ENCODE results near the gene CLUH.
"Not testable (repeated sequence)": the region's sequence is repeated elsewhere in the genome, so short reads cannot be mapped to it uniquely, and the experiment has no call there.

CLUH gene

DNA sequence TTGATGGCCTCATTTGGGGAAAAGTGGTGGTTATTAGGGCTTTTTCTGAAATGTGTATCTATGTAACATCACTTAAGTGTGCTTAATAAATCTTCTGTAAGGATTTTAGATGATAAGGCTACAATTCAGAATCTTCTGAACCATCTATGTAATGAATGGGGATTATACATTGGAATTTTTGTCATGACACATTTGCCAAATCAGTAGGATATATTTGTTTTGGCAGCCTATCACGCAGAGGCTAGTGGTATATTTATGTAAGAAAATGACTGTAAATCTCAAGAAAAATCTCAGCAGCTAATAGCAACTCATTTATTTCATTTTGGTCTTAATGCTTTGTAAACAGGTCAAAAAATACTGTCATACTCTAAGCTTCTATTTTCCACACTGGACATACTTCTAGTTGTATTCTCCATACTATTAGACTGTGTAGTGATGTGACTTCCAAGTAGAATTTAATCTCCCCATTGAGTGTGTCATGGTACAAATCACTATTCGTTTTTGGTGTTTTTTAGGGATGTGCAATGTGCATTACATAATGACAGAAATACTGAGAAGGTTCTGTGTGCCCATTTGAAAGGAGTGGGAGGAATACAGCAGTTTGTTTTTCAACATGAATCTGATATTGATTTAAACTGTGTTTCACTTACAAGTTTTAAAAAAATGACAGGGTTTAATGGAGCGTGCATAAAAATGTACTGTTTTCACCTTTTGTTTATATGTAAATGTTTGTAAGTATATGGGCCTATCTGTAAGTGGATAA is 29.2 kb downstream of the CLUH start:
- Histone ChIP-seq H3K4me3 (ENCODE audit: low read depth, low read length) (no peak overlapping the region), H3K9ac (ENCODE audit: low read length) (no peak overlapping the region), H3K27ac (ENCODE audit: low read depth, low read length) (no peak overlapping the region), H3K9me3 (ENCODE audit: control insufficient read depth, insufficient read depth, low read depth, low read length) (no peaks in the 10 kb centered on the region), H3K36me3 (ENCODE audit: control insufficient read depth, insufficient read depth, low read length) (peaks cover 61% of the 10 kb centered on the region), H3K4me1 (ENCODE audit: control insufficient read depth, insufficient read depth, low read length) (no peaks in the 10 kb centered on the region), H3K27me3 (ENCODE audit: control insufficient read depth, insufficient read depth, low read length) (no peaks in the 10 kb centered on the region)

DNA sequence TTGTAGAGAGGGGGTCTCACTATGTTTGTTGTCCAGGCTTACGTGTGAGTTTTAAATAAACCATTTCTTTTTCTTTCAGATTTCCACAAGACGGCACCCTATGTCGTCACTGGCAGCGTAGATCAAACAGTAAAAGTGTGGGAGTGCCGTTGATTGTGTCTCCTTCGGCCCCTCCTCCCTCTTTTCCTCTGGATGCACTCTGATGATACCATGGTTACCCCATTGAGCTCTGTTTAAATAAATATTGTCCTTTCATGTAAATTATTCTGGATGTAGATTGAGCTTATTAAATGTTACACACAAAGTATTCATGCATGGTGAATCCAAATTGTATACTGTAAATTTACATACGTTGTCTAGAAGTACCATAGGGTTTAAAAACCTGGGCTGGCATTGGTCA is 29.9 kb downstream of the CLUH start:
- H3K36me3 ChIP-seq (ENCODE audit: control insufficient read depth, insufficient read depth, low read length) = peaks cover 66% of the 10 kb centered on the region
- no peaks in the 10 kb centered on the region for H3K4me1 ChIP-seq (ENCODE audit: control insufficient read depth, insufficient read depth, low read length)
- H3K9ac ChIP-seq (ENCODE audit: low read length) = no peak overlapping the region
- no peak overlapping the region for H3K4me3 ChIP-seq (ENCODE audit: low read depth, low read length)
- H3K27ac ChIP-seq (ENCODE audit: low read depth, low read length) = no peak overlapping the region
- no peaks in the 10 kb centered on the region for H3K27me3 ChIP-seq (ENCODE audit: control insufficient read depth, insufficient read depth, low read length)
- no peaks in the 10 kb centered on the region for H3K9me3 ChIP-seq (ENCODE audit: control insufficient read depth, insufficient read depth, low read depth, low read length)

DNA sequence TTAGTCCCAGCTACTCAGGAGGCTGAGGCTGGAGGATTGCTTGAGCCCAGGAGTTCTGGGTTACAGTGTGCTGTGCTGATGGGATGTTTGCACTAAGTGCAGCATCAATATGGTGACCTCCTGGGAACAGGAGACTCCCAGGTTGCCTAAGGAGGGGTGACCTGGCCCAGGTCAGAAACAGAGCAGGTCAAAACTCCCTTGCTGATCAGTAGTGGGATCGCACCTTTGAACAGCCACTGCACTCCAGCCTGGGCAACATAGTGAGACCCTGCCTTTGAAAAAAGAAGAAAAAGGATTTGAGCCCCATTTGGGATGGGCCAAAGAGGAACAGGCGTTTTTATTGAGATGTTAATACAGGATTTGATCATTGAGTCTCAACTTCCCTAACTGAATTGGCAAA is 30.6 kb downstream of the CLUH start:
- H3K4me1 ChIP-seq (ENCODE audit: control insufficient read depth, insufficient read depth, low read length) = no peaks in the 10 kb centered on the region
- peaks cover 73% of the 10 kb centered on the region for H3K36me3 ChIP-seq (ENCODE audit: control insufficient read depth, insufficient read depth, low read length)
- no peak overlapping the region for H3K9ac ChIP-seq (ENCODE audit: low read length)
- H3K9me3 ChIP-seq (ENCODE audit: control insufficient read depth, insufficient read depth, low read depth, low read length) = no peaks in the 10 kb centered on the region
- H3K27me3 ChIP-seq (ENCODE audit: control insufficient read depth, insufficient read depth, low read length) = no peaks in the 10 kb centered on the region
- no peak overlapping the region for H3K4me3 ChIP-seq (ENCODE audit: low read depth, low read length)
- H3K27ac ChIP-seq (ENCODE audit: low read depth, low read length) = no peak overlapping the region

DNA sequence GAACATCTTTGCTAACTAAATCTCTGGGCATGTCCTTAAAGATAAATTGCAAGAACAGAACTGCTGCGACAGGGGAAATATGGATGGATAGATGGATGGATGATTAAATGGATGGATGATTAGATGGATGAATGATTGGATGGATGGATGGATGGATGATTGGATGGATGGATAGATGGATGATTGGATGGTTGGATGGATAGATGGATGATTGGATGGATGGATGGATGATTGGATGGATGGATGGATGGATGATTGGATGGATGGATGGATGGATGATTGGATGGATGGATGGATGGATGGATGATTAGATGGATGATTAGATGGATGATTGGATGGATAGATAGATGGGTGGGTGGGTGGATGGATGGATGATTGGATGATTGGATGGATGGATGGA is 32.3 kb downstream of the CLUH start:
- H3K4me3 ChIP-seq (ENCODE audit: low read depth, low read length); H3K9me3 ChIP-seq (ENCODE audit: control insufficient read depth, insufficient read depth, low read depth, low read length): not testable (repeated sequence)

DNA sequence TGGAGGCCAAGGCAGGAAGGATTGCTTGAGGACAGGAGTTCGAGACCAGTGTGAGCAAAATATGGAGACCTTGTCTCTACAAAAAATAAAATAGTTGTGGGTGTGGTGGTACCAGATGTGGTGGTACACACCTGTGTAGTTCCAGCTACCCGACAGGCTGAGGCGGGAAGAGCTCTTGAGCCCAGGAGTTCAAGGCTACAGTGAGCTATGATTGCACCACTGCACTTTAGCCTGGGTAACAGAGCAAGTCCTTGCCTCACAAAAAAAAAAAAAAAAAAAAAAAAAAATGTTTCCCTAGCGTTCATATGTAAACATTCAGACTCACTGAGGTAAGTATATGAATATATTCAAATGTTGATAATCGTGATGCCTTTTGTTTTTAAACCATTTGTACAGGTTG is 39.5 kb downstream of the CLUH start:
- Histone ChIP-seq H3K9me3 (ENCODE audit: control insufficient read depth, insufficient read depth, low read depth, low read length) (no peaks in the 10 kb centered on the region), H3K4me1 (ENCODE audit: control insufficient read depth, insufficient read depth, low read length) (no peaks in the 10 kb centered on the region), H3K27ac (ENCODE audit: low read depth, low read length) (no peak overlapping the region), H3K36me3 (ENCODE audit: control insufficient read depth, insufficient read depth, low read length) (peaks cover 83% of the 10 kb centered on the region), H3K9ac (ENCODE audit: low read length) (no peak overlapping the region), H3K27me3 (ENCODE audit: control insufficient read depth, insufficient read depth, low read length) (no peaks in the 10 kb centered on the region), H3K4me3 (ENCODE audit: low read depth, low read length) (no peak overlapping the region)

More for the DNA sequence above, 32.3 kb downstream of the CLUH start:
- not testable (repeated sequence) for H3K4me1 ChIP-seq (ENCODE audit: control insufficient read depth, insufficient read depth, low read length); H3K27me3 ChIP-seq (ENCODE audit: control insufficient read depth, insufficient read depth, low read length); H3K9ac ChIP-seq (ENCODE audit: low read length); H3K27ac ChIP-seq (ENCODE audit: low read depth, low read length)
- H3K36me3 ChIP-seq (ENCODE audit: control insufficient read depth, insufficient read depth, low read length) = peaks cover 84% of the 10 kb centered on the region

DNA sequence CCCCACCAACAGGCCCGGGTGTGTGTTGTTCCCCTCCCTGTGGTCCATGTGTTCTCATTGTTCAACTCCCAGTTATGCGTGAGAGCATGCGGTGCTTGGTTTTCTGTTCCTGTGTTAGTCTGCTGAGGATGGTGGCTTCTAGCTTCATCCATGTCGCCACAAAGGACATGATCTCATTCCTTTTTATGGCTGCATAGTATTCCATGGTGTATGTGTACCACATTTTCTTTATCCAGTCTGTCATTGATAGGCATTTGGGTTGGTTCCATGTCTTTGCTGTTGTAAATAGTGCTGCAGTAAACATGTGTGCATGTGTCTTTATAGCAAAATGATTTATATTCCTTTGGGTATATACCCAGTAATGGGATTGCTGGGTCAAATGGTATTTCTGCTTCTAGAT is 51.2 kb downstream of the CLUH start:
- H3K4me1 ChIP-seq (ENCODE audit: control insufficient read depth, insufficient read depth, low read length); H3K36me3 ChIP-seq (ENCODE audit: control insufficient read depth, insufficient read depth, low read length); H3K27ac ChIP-seq (ENCODE audit: low read depth, low read length); H3K9ac ChIP-seq (ENCODE audit: low read length); H3K9me3 ChIP-seq (ENCODE audit: control insufficient read depth, insufficient read depth, low read depth, low read length); H3K4me3 ChIP-seq (ENCODE audit: low read depth, low read length); H3K27me3 ChIP-seq (ENCODE audit: control insufficient read depth, insufficient read depth, low read length): not testable (repeated sequence)

DNA sequence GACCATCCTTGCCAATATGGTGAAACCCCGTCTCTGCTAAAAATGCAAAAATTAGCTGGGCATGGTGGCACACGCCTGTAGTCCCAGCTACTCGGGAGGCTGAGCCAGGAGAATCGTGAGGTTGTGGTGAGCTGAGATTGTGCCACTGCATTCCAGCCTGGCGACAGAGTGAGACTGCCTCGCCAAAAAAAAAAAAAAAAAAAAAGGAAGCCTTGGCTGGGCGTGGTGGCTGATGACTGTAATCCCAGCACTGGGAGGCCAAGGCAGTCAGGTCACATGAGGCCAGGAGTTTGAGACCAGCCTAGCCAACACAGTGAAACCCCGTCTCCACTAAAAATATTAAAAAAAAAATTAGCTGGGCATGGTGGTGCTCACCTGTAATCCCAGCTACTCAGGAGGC is 52.2 kb downstream of the CLUH start:
- not testable (repeated sequence) for H3K9me3 ChIP-seq (ENCODE audit: control insufficient read depth, insufficient read depth, low read depth, low read length)

DNA sequence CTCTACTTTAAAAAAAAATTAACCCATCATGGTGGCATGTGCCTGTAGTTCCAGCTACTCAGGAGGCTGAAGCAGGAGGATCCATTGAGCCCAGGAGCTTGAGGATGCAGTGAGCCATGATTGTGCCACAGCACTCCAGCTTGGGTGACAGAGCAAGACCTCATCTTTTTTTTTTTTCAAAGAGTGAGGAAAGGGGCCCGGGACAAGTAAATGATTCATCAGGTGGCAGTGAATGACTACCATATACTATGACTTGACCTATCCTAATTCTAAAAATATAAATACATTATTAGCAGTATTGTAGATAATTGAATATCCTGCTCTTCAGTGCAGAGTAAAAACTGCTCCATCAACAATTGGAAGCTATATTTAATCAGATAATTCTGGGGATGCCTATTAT is 55.3 kb downstream of the CLUH start:
- no peak overlapping the region for H3K4me3 ChIP-seq (ENCODE audit: low read depth, low read length)
- H3K9ac ChIP-seq (ENCODE audit: low read length) = no peak overlapping the region
- no peaks in the 10 kb centered on the region for H3K9me3 ChIP-seq (ENCODE audit: control insufficient read depth, insufficient read depth, low read depth, low read length)
- no peak overlapping the region for H3K27ac ChIP-seq (ENCODE audit: low read depth, low read length)
- H3K36me3 ChIP-seq (ENCODE audit: control insufficient read depth, insufficient read depth, low read length) = peaks cover 8% of the 10 kb centered on the region
- no peaks in the 10 kb centered on the region for H3K27me3 ChIP-seq (ENCODE audit: control insufficient read depth, insufficient read depth, low read length)
- no peaks in the 10 kb centered on the region for H3K4me1 ChIP-seq (ENCODE audit: control insufficient read depth, insufficient read depth, low read length)

More for the DNA sequence above, 52.2 kb downstream of the CLUH start:
- not testable (repeated sequence) for H3K4me1 ChIP-seq (ENCODE audit: control insufficient read depth, insufficient read depth, low read length); H3K36me3 ChIP-seq (ENCODE audit: control insufficient read depth, insufficient read depth, low read length); H3K9ac ChIP-seq (ENCODE audit: low read length); H3K27ac ChIP-seq (ENCODE audit: low read depth, low read length); H3K27me3 ChIP-seq (ENCODE audit: control insufficient read depth, insufficient read depth, low read length); H3K4me3 ChIP-seq (ENCODE audit: low read depth, low read length)

DNA sequence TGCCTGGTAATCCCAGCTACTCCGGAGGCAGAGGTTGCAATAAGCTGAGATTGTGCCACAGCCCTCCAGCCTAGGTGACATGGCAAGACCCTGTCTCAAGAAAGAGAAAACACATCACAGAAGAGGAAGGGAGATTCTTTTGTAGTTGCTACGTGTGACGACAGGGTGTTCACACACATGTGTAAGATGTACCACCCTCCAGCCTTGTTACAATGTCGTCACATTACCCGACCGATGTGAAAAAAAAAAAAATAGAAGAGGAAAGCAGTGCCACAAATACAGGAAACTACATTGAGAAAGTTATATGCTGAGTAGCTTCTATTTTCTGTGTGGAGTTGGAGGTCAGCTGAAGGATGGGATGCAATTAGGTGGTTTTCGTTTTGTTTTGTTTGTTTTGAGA is 56.0 kb downstream of the CLUH start:
- Histone ChIP-seq H3K4me3 (ENCODE audit: low read depth, low read length) (no peak overlapping the region), H3K36me3 (ENCODE audit: control insufficient read depth, insufficient read depth, low read length) (peaks cover 12% of the 10 kb centered on the region), H3K27me3 (ENCODE audit: control insufficient read depth, insufficient read depth, low read length) (no peaks in the 10 kb centered on the region), H3K4me1 (ENCODE audit: control insufficient read depth, insufficient read depth, low read length) (no peaks in the 10 kb centered on the region), H3K9me3 (ENCODE audit: control insufficient read depth, insufficient read depth, low read depth, low read length) (no peaks in the 10 kb centered on the region), H3K27ac (ENCODE audit: low read depth, low read length) (no peak overlapping the region), H3K9ac (ENCODE audit: low read length) (no peak overlapping the region)

DNA sequence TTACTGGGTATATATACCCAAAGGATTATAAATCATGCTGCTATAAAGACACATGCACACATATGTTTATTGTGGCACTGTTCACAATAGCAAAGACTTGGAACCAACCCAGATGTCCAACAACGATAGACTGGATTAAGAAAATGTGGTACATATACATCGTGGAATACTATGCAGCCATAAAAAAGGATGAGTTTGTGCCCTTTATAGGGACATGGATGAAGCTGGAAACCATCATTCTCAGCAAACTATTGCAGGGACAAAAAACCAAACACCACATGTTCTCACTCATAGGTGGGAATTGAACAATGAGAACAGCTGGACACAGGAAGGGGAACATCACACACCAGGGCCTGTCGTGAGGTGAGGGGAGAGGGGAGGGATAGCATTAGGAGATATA is 58.7 kb downstream of the CLUH start:
- H3K36me3 ChIP-seq (ENCODE audit: control insufficient read depth, insufficient read depth, low read length) = peaks cover 15% of the 10 kb centered on the region
- H3K27ac ChIP-seq (ENCODE audit: low read depth, low read length); H3K27me3 ChIP-seq (ENCODE audit: control insufficient read depth, insufficient read depth, low read length); H3K4me1 ChIP-seq (ENCODE audit: control insufficient read depth, insufficient read depth, low read length); H3K9me3 ChIP-seq (ENCODE audit: control insufficient read depth, insufficient read depth, low read depth, low read length); H3K4me3 ChIP-seq (ENCODE audit: low read depth, low read length); H3K9ac ChIP-seq (ENCODE audit: low read length): not testable (repeated sequence)

DNA sequence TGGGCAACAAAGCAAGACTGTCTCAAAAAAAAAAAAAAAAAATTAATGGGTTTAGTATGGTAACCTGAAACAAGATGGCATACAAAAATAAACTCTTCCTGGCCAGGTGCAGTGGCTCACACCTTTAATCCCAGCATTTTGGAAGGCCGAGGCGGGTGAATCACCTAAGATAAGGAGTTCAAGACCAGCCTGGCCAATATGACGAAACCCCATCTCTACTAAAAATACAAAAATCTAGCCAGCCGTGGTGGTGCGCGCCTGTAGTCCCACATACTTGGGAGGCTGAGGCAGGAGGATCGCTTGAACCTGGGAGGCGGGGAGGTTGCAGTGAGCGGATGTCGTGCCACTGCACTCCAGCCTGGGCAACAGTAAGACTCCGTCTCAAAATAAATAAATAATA is 62.4 kb downstream of the CLUH start:
- H3K36me3 ChIP-seq (ENCODE audit: control insufficient read depth, insufficient read depth, low read length) = peaks cover 15% of the 10 kb centered on the region
- H3K4me3 ChIP-seq (ENCODE audit: low read depth, low read length) = no peak overlapping the region
- H3K9ac ChIP-seq (ENCODE audit: low read length) = no peak overlapping the region
- H3K27me3 ChIP-seq (ENCODE audit: control insufficient read depth, insufficient read depth, low read length) = no peaks in the 10 kb centered on the region
- no peaks in the 10 kb centered on the region for H3K9me3 ChIP-seq (ENCODE audit: control insufficient read depth, insufficient read depth, low read depth, low read length)
- H3K4me1 ChIP-seq (ENCODE audit: control insufficient read depth, insufficient read depth, low read length) = no peaks in the 10 kb centered on the region
- no peak overlapping the region for H3K27ac ChIP-seq (ENCODE audit: low read depth, low read length)

DNA sequence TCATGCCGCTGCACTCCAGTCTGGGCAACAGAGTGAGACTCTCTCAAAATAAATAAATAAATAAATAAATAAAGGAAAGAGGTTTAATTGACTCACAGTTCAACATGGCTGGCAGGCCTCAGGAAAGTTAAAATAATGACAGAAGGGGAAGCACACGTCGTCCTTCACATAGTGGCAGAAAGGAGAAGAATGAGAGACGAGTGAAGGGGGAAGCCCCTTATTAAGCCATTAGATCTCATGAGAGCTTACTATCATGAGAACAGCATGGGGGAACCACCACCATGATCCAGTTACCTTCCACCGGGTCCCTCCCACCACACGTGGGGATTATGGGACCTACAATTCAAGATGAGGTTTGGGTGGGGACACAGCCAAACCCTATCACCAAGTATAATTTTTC is 63.6 kb downstream of the CLUH start:
- Histone ChIP-seq H3K36me3 (ENCODE audit: control insufficient read depth, insufficient read depth, low read length) (peaks cover 24% of the 10 kb centered on the region), H3K27me3 (ENCODE audit: control insufficient read depth, insufficient read depth, low read length) (no peaks in the 10 kb centered on the region), H3K4me3 (ENCODE audit: low read depth, low read length) (no peak overlapping the region), H3K9me3 (ENCODE audit: control insufficient read depth, insufficient read depth, low read depth, low read length) (no peaks in the 10 kb centered on the region), H3K9ac (ENCODE audit: low read length) (no peak overlapping the region), H3K4me1 (ENCODE audit: control insufficient read depth, insufficient read depth, low read length) (no peaks in the 10 kb centered on the region), H3K27ac (ENCODE audit: low read depth, low read length) (no peak overlapping the region)

All from HUES6 (cell line).